HepG2 (cell line): ENCODE results near the gene GNA14. TPM values are rescaled to one million over a fixed set of nuclear protein-coding genes. Genes with fewer than 3 reads are reported as not detected.

Experiments
- ATAC-seq: fragments of 200-7000 bp; cut with Tn5 transposase; 3 replicates; pipeline ENCODE4 v1.9.1; 2020; ENCODE audit warnings: mild to moderate bottlenecking, moderate library complexity
- BruUV-seq: library from RNA; stranded (reverse); fragments of 400-500 nt; replicated peaks from 2 replicates; lab custom pipeline; 2021; lab: Mats Ljungman, UMichigan
- CTCF ChIA-PET: fragments of 300-600 bp; formaldehyde crosslinking; extraction: SDS; loops from one replicate; lab custom pipeline; 2021; ENCODE audit warnings: low total read pairs, inconsistent platforms, low intra/inter-chr PET ratio; lab: Yijun Ruan, JAX
- POLR2A ChIA-PET: fragments of 350-600 bp; sonication (Branson Sonifier 250); formaldehyde crosslinking; loops from one replicate; lab custom pipeline; 2020; ENCODE audit warnings: antibody characterized with exemption, inconsistent platforms; lab: Yijun Ruan, JAX
- DNase-seq: peaks from one replicate; pipeline ENCODE4 v3.0.0-alpha.2; 2015; ENCODE audit warnings: low spot score
- FAIRE-seq: peaks from 3 replicates; lab custom pipeline; 2011; peaks lifted over from hg19 to GRCh38; lab: Jason Lieb, UNC
- H2AFZ ChIP-seq: one replicate; pipeline ENCODE4 v1.6.1; 2011; ENCODE audit warnings: low read length, inconsistent platforms
- H3K27ac ChIP-seq: fragments of 300-600 bp; 3 replicates; pipeline ENCODE4 v1.8.0; 2011; ENCODE audit warnings: mixed run types, mild to moderate bottlenecking, mixed read lengths, low read length, inconsistent platforms; ENCODE audit not compliant: insufficient read depth; ENCODE audit errors: extremely low read length
- H3K27me3 ChIP-seq, 2 experiments: fragments of 200-600 bp in 1 of 2; 2 replicates in 1 of 2; 3 replicates in 1 of 2; pipeline versions ENCODE4 v1.6.0 to v1.8.0; 2011; ENCODE audit warnings: low read length in 2 of 2, mild to moderate bottlenecking in 2 of 2, moderate library complexity in 2 of 2, inconsistent platforms in 1 of 2; ENCODE audit not compliant: insufficient read depth in 2 of 2, control insufficient read depth in 1 of 2
- H3K36me3 ChIP-seq, 2 experiments: fragments of 200-600 bp in 1 of 2; replicated peaks in 1 of 2; 2 replicates in 1 of 2; 3 replicates in 1 of 2; pipeline versions ENCODE4 v1.5.1 to v1.8.0; 2011; ENCODE audit warnings: low read length in 2 of 2, inconsistent platforms in 1 of 2; ENCODE audit not compliant: insufficient read depth in 2 of 2, control insufficient read depth in 1 of 2
- H3K4me1 ChIP-seq: 2 replicates; pipeline ENCODE4 v1.5.1; 2012; ENCODE audit warnings: low read length, inconsistent platforms; ENCODE audit not compliant: insufficient read depth
- H3K4me2 ChIP-seq: 2 replicates; pipeline ENCODE4 v1.6.0; 2011; ENCODE audit warnings: low read depth, low read length, inconsistent platforms
- H3K4me3 ChIP-seq, 3 experiments: fragments of 200-600 bp in 1 of 3; sonication (generic), shearing (Covaris generic) in 1 of 3; replicated peaks in 1 of 3; 2 replicates each; pipeline ENCODE4 v1.5.1; 2011 to 2016; ENCODE audit warnings: low read length in 3 of 3, inconsistent platforms in 2 of 3, low read depth in 2 of 3, mild to moderate bottlenecking in 2 of 3, control low read depth in 1 of 3, mixed read lengths in 1 of 3; ENCODE audit not compliant: insufficient read depth in 1 of 3
- H3K79me2 ChIP-seq: one replicate; pipeline ENCODE4 v1.6.1; 2011; ENCODE audit warnings: low read length, inconsistent platforms; ENCODE audit not compliant: insufficient read depth
- H3K9ac ChIP-seq: 2 replicates; pipeline ENCODE4 v1.6.0; 2011; ENCODE audit warnings: mild to moderate bottlenecking, low read depth, low read length, inconsistent platforms; ENCODE audit not compliant: insufficient read depth
- H3K9me3 ChIP-seq: 2 replicates; pipeline ENCODE4 v1.5.1; 2012; ENCODE audit warnings: mild to moderate bottlenecking, low read length
- H4K20me1 ChIP-seq: 2 replicates; pipeline ENCODE4 v1.6.0; 2011; ENCODE audit warnings: inconsistent platforms, mild to moderate bottlenecking, low read length, moderate library complexity; ENCODE audit not compliant: insufficient read depth
- BRD4 ChIP-seq: sonication (generic); formaldehyde crosslinking; IDR thresholded peaks from 2 replicates; pipeline ENCODE4 v1.4.0; 2020; ENCODE audit warnings: missing genetic modification reagents
- CCAR2 ChIP-seq: fragments of 200-400 bp; formaldehyde crosslinking; optimal IDR thresholded peaks from 2 replicates; pipeline ENCODE3; 2018; ENCODE audit warnings: low read depth, mild to moderate bottlenecking, low read length, moderate library complexity
- ELF1 ChIP-seq: sonication (generic); formaldehyde crosslinking; IDR thresholded peaks from 2 replicates; pipeline ENCODE4 v1.4.0; 2020; ENCODE audit warnings: missing genetic modification reagents
- HES4 ChIP-seq: sonication (generic); formaldehyde crosslinking; IDR thresholded peaks from 2 replicates; pipeline ENCODE4 v1.9.0; 2021; ENCODE audit warnings: mild to moderate bottlenecking, missing genetic modification reagents, borderline replicate concordance
- KLF15 ChIP-seq: sonication (generic); formaldehyde crosslinking; IDR thresholded peaks from 2 replicates; pipeline ENCODE4 v1.8.1; 2023; ENCODE audit warnings: borderline replicate concordance, mild to moderate bottlenecking, inconsistent platforms, missing genetic modification reagents, mixed read lengths
- NFRKB ChIP-seq: fragments of 450-650 bp; IDR thresholded peaks from 2 replicates; pipeline ENCODE4 v1.6.1; 2017
- SNAI1 ChIP-seq: sonication (generic); formaldehyde crosslinking; IDR thresholded peaks from 2 replicates; pipeline ENCODE4 v1.5.0; 2020; ENCODE audit warnings: mild to moderate bottlenecking, missing genetic modification reagents, borderline replicate concordance
- ZEB1 ChIP-seq: IDR thresholded peaks from 2 replicates; pipeline ENCODE4 v1.6.1; 2012; ENCODE audit warnings: mild to moderate bottlenecking, low read depth, inconsistent platforms; ENCODE audit not compliant: insufficient replicate concordance
- ZNF614 ChIP-seq: IDR thresholded peaks from 2 replicates; pipeline ENCODE4 v1.6.1; 2018; ENCODE audit warnings: missing biosample characterization, missing genetic modification reagents, inconsistent platforms, borderline replicate concordance
- ZNF879 ChIP-seq: sonication (generic); formaldehyde crosslinking; IDR thresholded peaks from 2 replicates; pipeline ENCODE4 v1.8.1; 2023; ENCODE audit warnings: missing genetic modification reagents
- ZSCAN31 ChIP-seq: sonication (generic); formaldehyde crosslinking; IDR thresholded peaks from 2 replicates; pipeline ENCODE4 v1.5.0; 2020; ENCODE audit warnings: low read depth, mild to moderate bottlenecking, missing genetic modification reagents
- WGBS: methylation state at CpG from one replicate; pipeline ENCODE4 v1.1.6; 2017; ENCODE audit warnings: low lambda C conversion rate; 5-methylcytosine and 5-hydroxymethylcytosine counted together
- in situ Hi-C: cut with HindIII; loops from 2 replicates; pipeline ENCODE4 v1.10.0; 2017; ENCODE audit warnings: low pct_unique_long_range_greater_than_20kb; ENCODE audit not compliant: extremely low pct_ligation_motif_present
- intact Hi-C: fragments of 100-400 bp; cut with micrococcal nuclease; formaldehyde crosslinking; loops from one replicate; pipeline ENCODE4 v1.10.0; 2022; ENCODE audit not compliant: unreplicated experiment
- polyA plus RNA-seq, 8 experiments: library from polyadenylated mRNA; depleted of rRNA in 3 of 8; stranded (reverse) in 7 of 8; unstranded in 1 of 8; fragments of >200 nt; fragmentation: Illumina TruSeq in 4 of 8; extraction: Trizol in 4 of 8; gene quantifications; 2 replicates each; pipeline versions ENCODE4 v1.2.1 to v1.2.3, GENCODE V29; 2011 to 2016; ENCODE audit warnings: low read depth in 4 of 8, missing spikeins in 1 of 8, mixed read lengths in 1 of 8; ENCODE audit not compliant: insufficient read depth in 1 of 8
- total RNA-seq, 5 experiments: library from RNA; depleted of rRNA; stranded (reverse); fragments of >200 nt; fragmentation: Illumina TruSeq; extraction: Trizol; gene quantifications; 2 replicates each; pipeline ENCODE4 v1.2.3, GENCODE V29; 2016; ENCODE audit warnings: low read depth in 1 of 5
- TF ChIP-seq, protein P1 (sequence below): sonication (generic); formaldehyde crosslinking; IDR thresholded peaks from 2 replicates; pipeline ENCODE4 v1.4.0; 2020; ENCODE audit warnings: missing genetic modification reagents, borderline replicate concordance
- TF ChIP-seq, protein P2 (sequence below): IDR thresholded peaks from 2 replicates; pipeline ENCODE4 v1.6.1; 2016

GNA14 gene
- total and polyA plus RNA-seq, 2 of the 13 experiments (the other 11 are each of a cell fraction or from before 2014, with no cell fraction given), result not detected

DNA sequence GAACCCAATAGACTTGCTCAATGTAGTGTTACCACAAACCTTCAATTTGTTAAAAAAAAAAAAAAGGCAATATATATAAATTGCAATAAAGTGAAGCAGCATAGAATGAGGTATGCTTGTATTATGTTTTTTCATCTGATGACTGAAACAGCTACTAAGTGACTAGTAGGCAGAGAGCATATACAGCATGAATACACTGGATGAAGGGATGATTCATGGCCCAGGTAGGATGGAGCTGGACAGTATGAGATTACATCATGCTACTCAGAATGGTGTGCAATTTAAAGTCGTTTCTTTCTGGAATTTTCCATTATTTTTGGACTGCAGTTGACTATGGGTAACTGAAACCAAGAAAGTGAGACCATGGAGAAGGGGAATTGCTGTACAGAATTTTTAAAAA is 161.2 kb downstream of the GNA14 start:
- Histone ChIP-seq H3K4me3 (no peak overlapping the region), H2AFZ (no peak overlapping the region), H3K36me3 (no peaks in the 10 kb centered on the region), H3K9ac (no peak overlapping the region), H3K27me3 (no peaks in the 10 kb centered on the region), H3K27ac (no peak overlapping the region), H3K4me1 (no peaks in the 10 kb centered on the region), H3K79me2 (no peaks in the 10 kb centered on the region), H3K4me2 (no peak overlapping the region), H3K9me3 (no peaks in the 10 kb centered on the region), H4K20me1 (no peaks in the 10 kb centered on the region)
- intact Hi-C loops, result no loop called here
- FAIRE-seq, result no peak
- POLR2A ChIA-PET, result no interaction called here
- ATAC-seq, result no peak
- BruUV-seq, result no TSS peak
- CTCF ChIA-PET, result no interaction called here
- in situ Hi-C loops, result no loop called here
- 0% methylated on average over 1 of the region's 1 CpG for WGBS
- DNase-seq, result no peak
- TF ChIP-seq, protein P1, sequence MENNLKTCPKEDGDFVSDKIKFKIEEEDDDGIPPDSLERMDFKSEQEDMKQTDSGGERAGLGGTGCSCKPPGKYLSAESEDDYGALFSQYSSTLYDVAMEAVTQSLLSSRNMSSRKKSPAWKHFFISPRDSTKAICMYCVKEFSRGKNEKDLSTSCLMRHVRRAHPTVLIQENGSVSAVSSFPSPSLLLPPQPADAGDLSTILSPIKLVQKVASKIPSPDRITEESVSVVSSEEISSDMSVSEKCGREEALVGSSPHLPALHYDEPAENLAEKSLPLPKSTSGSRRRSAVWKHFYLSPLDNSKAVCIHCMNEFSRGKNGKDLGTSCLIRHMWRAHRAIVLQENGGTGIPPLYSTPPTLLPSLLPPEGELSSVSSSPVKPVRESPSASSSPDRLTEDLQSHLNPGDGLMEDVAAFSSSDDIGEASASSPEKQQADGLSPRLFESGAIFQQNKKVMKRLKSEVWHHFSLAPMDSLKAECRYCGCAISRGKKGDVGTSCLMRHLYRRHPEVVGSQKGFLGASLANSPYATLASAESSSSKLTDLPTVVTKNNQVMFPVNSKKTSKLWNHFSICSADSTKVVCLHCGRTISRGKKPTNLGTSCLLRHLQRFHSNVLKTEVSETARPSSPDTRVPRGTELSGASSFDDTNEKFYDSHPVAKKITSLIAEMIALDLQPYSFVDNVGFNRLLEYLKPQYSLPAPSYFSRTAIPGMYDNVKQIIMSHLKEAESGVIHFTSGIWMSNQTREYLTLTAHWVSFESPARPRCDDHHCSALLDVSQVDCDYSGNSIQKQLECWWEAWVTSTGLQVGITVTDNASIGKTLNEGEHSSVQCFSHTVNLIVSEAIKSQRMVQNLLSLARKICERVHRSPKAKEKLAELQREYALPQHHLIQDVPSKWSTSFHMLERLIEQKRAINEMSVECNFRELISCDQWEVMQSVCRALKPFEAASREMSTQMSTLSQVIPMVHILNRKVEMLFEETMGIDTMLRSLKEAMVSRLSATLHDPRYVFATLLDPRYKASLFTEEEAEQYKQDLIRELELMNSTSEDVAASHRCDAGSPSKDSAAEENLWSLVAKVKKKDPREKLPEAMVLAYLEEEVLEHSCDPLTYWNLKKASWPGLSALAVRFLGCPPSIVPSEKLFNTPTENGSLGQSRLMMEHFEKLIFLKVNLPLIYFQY (CRISPR knock-in tag), result no peak
- no peak for TF ChIP-seq CCAR2
- no peak for TF ChIP-seq BRD4 (CRISPR knock-in tag)
- no peak for TF ChIP-seq ELF1 (CRISPR knock-in tag)

DNA sequence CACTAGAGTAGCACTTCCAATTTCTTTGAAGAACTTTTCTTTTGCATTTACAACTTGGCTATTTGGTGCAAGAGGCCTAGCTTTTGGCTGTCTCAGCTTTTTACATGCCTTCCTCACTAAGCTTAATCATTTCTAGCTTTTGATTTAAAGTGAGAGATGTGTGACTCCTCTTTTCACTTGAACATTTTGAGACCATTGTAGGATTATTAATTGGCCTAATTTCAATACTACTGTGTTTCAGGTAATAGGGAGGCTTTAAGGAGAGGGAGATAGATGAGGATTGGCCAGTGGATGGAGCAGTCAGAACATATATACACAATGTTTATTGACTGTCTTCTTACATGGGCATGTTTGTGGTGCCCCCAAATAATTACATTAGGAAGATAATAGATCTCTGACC is 161.7 kb downstream of the GNA14 start:
- CTCF ChIA-PET, result no interaction called here
- no peaks in the 10 kb centered on the region for H3K9me3 ChIP-seq
- H3K79me2 ChIP-seq, result no peaks in the 10 kb centered on the region
- H3K4me3 ChIP-seq, result no peak overlapping the region
- no TSS peak for BruUV-seq
- in situ Hi-C loops, result no loop called here
- POLR2A ChIA-PET, result no interaction called here
- ATAC-seq (no peak), FAIRE-seq (no peak), DNase-seq (no peak)
- H3K27me3 ChIP-seq, result no peaks in the 10 kb centered on the region
- H4K20me1 ChIP-seq, result no peaks in the 10 kb centered on the region
- H3K4me1 ChIP-seq, result no peaks in the 10 kb centered on the region
- no peak overlapping the region for H3K27ac ChIP-seq
- no peak overlapping the region for H3K9ac ChIP-seq
- no peak overlapping the region for H2AFZ ChIP-seq
- intact Hi-C loops, result no loop called here
- H3K4me2 ChIP-seq, result no peak overlapping the region
- H3K36me3 ChIP-seq, result no peaks in the 10 kb centered on the region
- TF ChIP-seq HES4 (CRISPR knock-in tag), result no peak
- no peak for TF ChIP-seq KLF15 (CRISPR knock-in tag)
- TF ChIP-seq, protein P2, sequence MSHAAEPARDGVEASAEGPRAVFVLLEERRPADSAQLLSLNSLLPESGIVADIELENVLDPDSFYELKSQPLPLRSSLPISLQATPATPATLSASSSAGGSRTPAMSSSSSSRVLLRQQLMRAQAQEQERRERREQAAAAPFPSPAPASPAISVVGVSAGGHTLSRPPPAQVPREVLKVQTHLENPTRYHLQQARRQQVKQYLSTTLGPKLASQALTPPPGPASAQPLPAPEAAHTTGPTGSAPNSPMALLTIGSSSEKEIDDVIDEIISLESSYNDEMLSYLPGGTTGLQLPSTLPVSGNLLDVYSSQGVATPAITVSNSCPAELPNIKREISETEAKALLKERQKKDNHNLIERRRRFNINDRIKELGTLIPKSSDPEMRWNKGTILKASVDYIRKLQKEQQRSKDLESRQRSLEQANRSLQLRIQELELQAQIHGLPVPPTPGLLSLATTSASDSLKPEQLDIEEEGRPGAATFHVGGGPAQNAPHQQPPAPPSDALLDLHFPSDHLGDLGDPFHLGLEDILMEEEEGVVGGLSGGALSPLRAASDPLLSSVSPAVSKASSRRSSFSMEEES (CRISPR knock-in tag), result no peak
- TF ChIP-seq ZEB1, result no peak
- no peak for TF ChIP-seq ZSCAN31 (CRISPR knock-in tag)
- TF ChIP-seq ZNF879, result no peak
- TF ChIP-seq NFRKB, result no peak
- no peak for TF ChIP-seq SNAI1
- no peak for TF ChIP-seq ZNF614 (CRISPR knock-in tag)
